Measurements from ENCODE around the gene PTGER4. TPM values are rescaled to one million over a fixed set of nuclear protein-coding genes. Genes with fewer than 3 reads are reported as not detected.
A peak's percentile ranks its signal among the peaks of the same experiment; 100 is the strongest.

Gene PTGER4
- total RNA-seq, 3 donors from 2014 or later: 38.5 to 58.4 (median 50.8) TPM

DNA sequence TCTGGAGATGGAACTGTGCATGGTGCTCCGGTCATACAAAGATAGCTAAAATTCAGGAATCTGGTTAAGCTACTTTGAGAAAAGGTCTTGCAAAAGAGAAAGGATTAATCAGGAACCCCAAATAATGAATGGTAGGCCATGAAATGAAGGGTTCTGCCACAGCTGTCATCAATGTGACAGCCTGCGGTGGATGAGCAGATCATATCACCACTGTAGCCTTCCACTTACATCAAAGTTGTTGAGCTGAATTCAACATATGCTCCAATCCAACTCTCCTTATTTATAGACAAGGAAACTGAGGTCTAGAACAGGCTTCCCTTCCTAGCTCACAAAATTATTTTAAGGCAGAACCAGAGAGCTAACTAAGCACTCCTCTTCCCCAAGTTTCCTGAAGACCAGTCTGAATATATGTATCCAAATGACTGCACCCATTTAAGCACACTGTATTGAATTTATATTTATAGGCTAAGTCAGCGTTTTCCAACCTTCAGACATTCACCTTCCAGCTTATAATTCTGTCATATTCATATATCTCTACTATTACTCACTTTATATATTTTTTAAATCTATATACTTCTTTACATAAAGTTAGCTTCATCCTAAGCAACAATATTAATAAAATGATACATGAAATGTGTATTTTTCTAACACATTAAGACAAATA is 13.9 kb upstream of the PTGER4 start:
- no peak overlapping the region for H3K4me3 ChIP-seq
- intact Hi-C loops (cut with DNase I, micrococcal nuclease): no loop called here
- no peaks in the 10 kb centered on the region for H3K4me1 ChIP-seq (ENCODE audit: low read depth)
- no peaks in the 10 kb centered on the region for H3K9me3 ChIP-seq
- no peak for ATAC-seq
- TF ChIP-seq CTCF (IDR thresholded peaks at IDR 0.05): no peak
- DNase-seq: no peak
- no peaks in the 10 kb centered on the region for H3K36me3 ChIP-seq (ENCODE audit: low read depth)

DNA sequence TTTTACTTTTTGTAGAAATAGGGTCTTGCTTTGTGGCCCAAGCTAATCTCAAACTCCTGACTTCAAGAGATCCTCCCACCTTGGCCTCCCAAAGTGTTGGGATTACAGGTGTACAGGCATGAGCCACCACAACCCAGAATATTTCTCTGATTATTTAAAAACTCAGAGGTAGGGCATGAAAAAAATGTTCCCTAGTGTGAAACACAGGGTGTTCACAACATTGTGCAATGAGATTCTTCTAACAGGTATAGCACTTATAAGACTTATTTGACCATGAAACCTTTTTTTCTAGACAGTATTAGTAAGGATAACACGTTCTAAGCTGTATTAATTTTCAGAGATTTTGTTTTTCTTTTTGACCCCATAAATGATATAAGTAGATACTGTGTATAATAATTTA is 13.1 kb upstream of the PTGER4 start:
- Histone ChIP-seq H3K4me3 (no peak overlapping the region), H3K4me1 (ENCODE audit: low read depth) (no peaks in the 10 kb centered on the region), H3K9me3 (no peaks in the 10 kb centered on the region), H3K36me3 (ENCODE audit: low read depth) (no peaks in the 10 kb centered on the region)
- no peak for TF ChIP-seq CTCF (IDR thresholded peaks at IDR 0.05)
- intact Hi-C loops (cut with DNase I, micrococcal nuclease): no loop called here
- DNase-seq: no peak
- ATAC-seq: no peak

GRCh38 chr5:40667161-40667663 is 12.5 kb upstream of the PTGER4 start:
- DNase-seq (no peak), ATAC-seq (peak; percentile 57)
- Histone ChIP-seq H3K4me1 (ENCODE audit: low read depth) (no peaks in the 10 kb centered on the region), H3K36me3 (ENCODE audit: low read depth) (no peaks in the 10 kb centered on the region), H3K4me3 (no peak overlapping the region), H3K9me3 (no peaks in the 10 kb centered on the region)
- no peak for TF ChIP-seq CTCF (IDR thresholded peaks at IDR 0.05)
- intact Hi-C loops (cut with DNase I, micrococcal nuclease): no loop called here

DNA sequence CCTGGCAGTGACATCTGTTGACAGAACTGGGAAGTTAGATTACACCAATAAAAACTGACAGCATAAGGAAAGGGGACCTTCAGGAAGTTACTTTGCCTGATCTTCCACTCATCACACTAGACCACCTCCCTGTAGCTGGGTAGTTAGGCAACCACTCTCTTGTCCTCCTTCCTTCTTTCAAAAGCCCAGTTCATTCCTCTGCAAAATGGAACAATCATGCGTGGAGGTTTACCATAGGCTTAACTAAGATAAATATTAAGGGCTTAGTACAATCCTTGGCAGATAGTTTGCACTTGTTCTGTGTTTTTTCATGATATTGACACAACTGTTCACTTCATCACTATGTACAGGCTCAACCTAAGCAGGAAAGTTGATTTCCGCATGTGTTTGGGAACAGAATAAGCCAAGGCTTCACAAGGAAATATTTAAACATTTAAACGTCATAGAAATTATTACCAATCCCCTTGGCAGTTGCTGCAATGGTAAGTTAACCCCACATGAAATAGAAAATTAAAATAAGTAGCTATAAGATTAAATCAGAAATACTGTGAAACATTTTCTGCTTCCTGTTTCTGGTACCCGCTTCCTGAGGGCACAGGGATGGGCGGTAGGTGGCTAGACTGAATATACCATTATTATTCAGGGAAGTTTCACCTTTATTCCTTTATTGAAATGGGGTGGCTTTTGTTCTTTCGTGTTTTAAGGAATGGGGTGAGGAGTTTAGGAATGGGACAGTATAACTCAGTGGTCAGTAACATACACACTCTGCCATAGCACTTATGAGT is 9.9 kb upstream of the PTGER4 start:
- no peaks in the 10 kb centered on the region for H3K4me1 ChIP-seq (ENCODE audit: low read depth)
- DNase-seq (no peak), ATAC-seq (peak; percentile 63)
- H3K4me3 ChIP-seq: no peak overlapping the region
- H3K9me3 ChIP-seq: no peaks in the 10 kb centered on the region
- no peak for TF ChIP-seq CTCF (IDR thresholded peaks at IDR 0.05)
- H3K36me3 ChIP-seq (ENCODE audit: low read depth): no peaks in the 10 kb centered on the region
- intact Hi-C loops (cut with DNase I, micrococcal nuclease): no loop called here

DNA sequence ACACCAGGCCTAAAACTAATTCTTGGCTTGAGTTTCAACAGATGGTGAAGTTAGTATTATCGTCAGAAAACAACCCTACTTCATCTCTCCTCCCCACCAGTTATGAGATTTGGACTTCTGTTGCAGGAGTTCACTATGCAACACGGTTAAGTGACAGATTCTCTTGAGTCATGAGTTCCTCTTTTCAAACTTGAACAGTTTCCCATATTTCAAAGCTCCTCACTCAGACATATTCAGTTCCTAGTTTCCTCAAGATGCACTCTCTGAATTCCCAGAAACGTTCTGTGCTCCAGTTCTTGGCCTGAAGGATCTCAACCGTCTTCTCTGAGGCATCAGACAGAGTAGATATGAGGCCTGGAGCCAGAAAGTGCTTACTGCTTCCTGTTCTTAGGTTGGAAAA is 7.3 kb upstream of the PTGER4 start:
- no peak overlapping the region for H3K4me3 ChIP-seq
- DNase-seq: no peak
- intact Hi-C loops (cut with DNase I, micrococcal nuclease): no loop called here
- peak; percentile 22 for ATAC-seq
- no peak for TF ChIP-seq CTCF (IDR thresholded peaks at IDR 0.05)
- H3K36me3 ChIP-seq (ENCODE audit: low read depth): no peaks in the 10 kb centered on the region
- peaks cover 8% of the 10 kb centered on the region for H3K4me1 ChIP-seq (ENCODE audit: low read depth)
- H3K9me3 ChIP-seq: no peaks in the 10 kb centered on the region

All from mucosa of descending colon (tissue), 3 donors.